ENCODE data around the gene EPHA1. TPM values are rescaled to one million over a fixed set of nuclear protein-coding genes. Genes with fewer than 3 reads are reported as not detected.
A peak's percentile ranks its signal among the peaks of the same experiment; 100 is the strongest.

Gene EPHA1
- total RNA-seq, 1 experiment from 2014 or later, result 1.2 TPM

- CTCF ChIA-PET, result no interaction called here
- POLR2A ChIA-PET (ENCODE audit: low non-redundant PET), result interaction anchor here (0.5 kb wide), 1 partner anchor 60 kb away, joined by 5 read pairs; no protein-coding TSS in a partner anchor
- peak; percentile 26 for DNase-seq (ENCODE audit: low spot score)
- no peak overlapping the region for H3K27ac ChIP-seq (ENCODE audit: low read depth, low read length, poor library complexity, severe bottlenecking)
- no peaks in the 10 kb centered on the region for H3K4me1 ChIP-seq (ENCODE audit: insufficient read depth, low read length, poor library complexity, severe bottlenecking)
- H3K36me3 ChIP-seq (ENCODE audit: insufficient read depth, low read length, poor library complexity, severe bottlenecking), result no peaks in the 10 kb centered on the region
- H3K27me3 ChIP-seq (replicated peaks; ENCODE audit: insufficient read depth, low read depth, low read length, poor library complexity), result peaks cover 25% of the 10 kb centered on the region
- no peak overlapping the region for H3K4me3 ChIP-seq (ENCODE audit: low read depth, low read length, poor library complexity, severe bottlenecking)
- BruUV-seq (replicated peaks), result no TSS peak
- H3K9me3 ChIP-seq (ENCODE audit: low read depth, low read length, poor library complexity, severe bottlenecking), result no peaks in the 10 kb centered on the region
- TF ChIP-seq EZH2 (IDR thresholded peaks at IDR 0.05; ENCODE audit: borderline replicate concordance, low read depth, low read length, poor library complexity, severe bottlenecking), result no peak
- peak; percentile 58 for TF ChIP-seq CTCF (conservative IDR thresholded peaks at IDR 0.05; ENCODE audit: low read depth, low read length)
- intact Hi-C loops (cut with micrococcal nuclease; ENCODE audit: unreplicated experiment), result no loop called here
These were observed 63.2 kb downstream of the EPHA1 start for GRCh38 chr7:143345428-143345900.

GRCh38 chr7:143343596-143343995 lies 65.1 kb downstream of the EPHA1 start:
- H3K4me1 ChIP-seq (ENCODE audit: insufficient read depth, low read length, poor library complexity, severe bottlenecking), result no peaks in the 10 kb centered on the region
- TF ChIP-seq EZH2 (IDR thresholded peaks at IDR 0.05; ENCODE audit: borderline replicate concordance, low read depth, low read length, poor library complexity, severe bottlenecking), result no peak
- TF ChIP-seq CTCF (conservative IDR thresholded peaks at IDR 0.05; ENCODE audit: low read depth, low read length), result no peak
- POLR2A ChIA-PET (ENCODE audit: low non-redundant PET), result no interaction called here
- H3K4me3 ChIP-seq (ENCODE audit: low read depth, low read length, poor library complexity, severe bottlenecking), result no peak overlapping the region
- no peaks in the 10 kb centered on the region for H3K36me3 ChIP-seq (ENCODE audit: insufficient read depth, low read length, poor library complexity, severe bottlenecking)
- no peak overlapping the region for H3K27ac ChIP-seq (ENCODE audit: low read depth, low read length, poor library complexity, severe bottlenecking)
- CTCF ChIA-PET, result no interaction called here
- H3K9me3 ChIP-seq (ENCODE audit: low read depth, low read length, poor library complexity, severe bottlenecking), result no peaks in the 10 kb centered on the region
- no TSS peak for BruUV-seq (replicated peaks)
- DNase-seq (ENCODE audit: low spot score), result no peak
- H3K27me3 ChIP-seq (replicated peaks; ENCODE audit: insufficient read depth, low read depth, low read length, poor library complexity), result peaks cover 30% of the 10 kb centered on the region
- intact Hi-C loops (cut with micrococcal nuclease; ENCODE audit: unreplicated experiment), result loop anchor here (2.0 kb wide), 1 partner anchor 23 kb away; no protein-coding TSS in a partner anchor

DNA sequence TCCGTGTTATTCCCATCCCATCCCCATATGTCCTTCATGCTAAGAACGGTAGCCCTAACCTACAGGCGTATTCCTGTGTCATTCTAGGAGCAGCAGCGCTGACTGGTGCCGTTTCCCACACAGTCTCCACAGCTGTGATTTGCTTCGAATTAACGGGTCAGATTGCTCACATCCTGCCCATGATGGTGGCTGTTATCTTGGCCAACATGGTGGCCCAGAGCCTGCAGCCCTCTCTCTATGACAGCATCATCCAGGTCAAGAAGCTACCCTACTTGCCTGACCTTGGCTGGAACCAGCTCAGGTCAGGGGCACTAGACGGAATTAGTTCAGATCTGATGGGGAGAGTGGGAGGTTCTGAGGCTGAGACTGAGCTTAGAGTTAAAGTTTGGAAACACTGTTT lies 66.8 kb downstream of the EPHA1 start:
- POLR2A ChIA-PET (ENCODE audit: low non-redundant PET), result no interaction called here
- Histone ChIP-seq H3K9me3 (ENCODE audit: low read depth, low read length, poor library complexity, severe bottlenecking) (no peaks in the 10 kb centered on the region), H3K27me3 (replicated peaks; ENCODE audit: insufficient read depth, low read depth, low read length, poor library complexity) (peaks cover 25% of the 10 kb centered on the region), H3K36me3 (ENCODE audit: insufficient read depth, low read length, poor library complexity, severe bottlenecking) (no peaks in the 10 kb centered on the region), H3K4me1 (ENCODE audit: insufficient read depth, low read length, poor library complexity, severe bottlenecking) (no peaks in the 10 kb centered on the region), H3K27ac (ENCODE audit: low read depth, low read length, poor library complexity, severe bottlenecking) (no peak overlapping the region), H3K4me3 (ENCODE audit: low read depth, low read length, poor library complexity, severe bottlenecking) (no peak overlapping the region)
- CTCF ChIA-PET, result no interaction called here
- intact Hi-C loops (cut with micrococcal nuclease; ENCODE audit: unreplicated experiment), result loop anchor here (2.0 kb wide), 1 partner anchor 21 kb away; no protein-coding TSS in a partner anchor
- no peak for DNase-seq (ENCODE audit: low spot score)
- TF ChIP-seq EZH2 (IDR thresholded peaks at IDR 0.05; ENCODE audit: borderline replicate concordance, low read depth, low read length, poor library complexity, severe bottlenecking), result no peak
- TF ChIP-seq CTCF (conservative IDR thresholded peaks at IDR 0.05; ENCODE audit: low read depth, low read length), result no peak
- BruUV-seq (replicated peaks), result no TSS peak

Small RNAs within 50 kb of the gene (microRNA-seq; reads per million reads assigned to microRNA genes)
- gene MIR6892, result 5.1 reads per million, percentile 17 among the genes with 10 or more reads in this experiment

Other genes starting within 250 kb of the EPHA1 start
- gene TAS2R39, start 225.4 kb downstream of the EPHA1 start, total RNA-seq (2021), result not detected in 2 replicates
- gene TAS2R40, start 186.8 kb downstream of the EPHA1 start, total RNA-seq (2021), result not detected in 2 replicates
- 43.1 and 50.8 TPM in 2 replicates for gene GSTK1, start 145.4 kb downstream of the EPHA1 start, total RNA-seq (2021)
- not detected in 2 replicates for gene TMEM139, start 123.9 kb downstream of the EPHA1 start, total RNA-seq (2021)
- 57.8 and 76.8 TPM in 2 replicates for gene CASP2, start 120.5 kb downstream of the EPHA1 start, total RNA-seq (2021)
- not detected in 2 replicates for gene CLCN1, start 92.7 kb downstream of the EPHA1 start, total RNA-seq (2021)
- 1.8 and 1.9 TPM in 2 replicates for gene FAM131B, start 46.1 kb downstream of the EPHA1 start, total RNA-seq (2021)
- 130 and 132 TPM in 2 replicates for gene ZYX, start 27.5 kb downstream of the EPHA1 start, total RNA-seq (2021)
- not detected in 2 replicates for gene TAS2R60, start 34.6 kb upstream of the EPHA1 start, total RNA-seq (2021)
- not detected in 2 replicates for gene TAS2R41, start 69.0 kb upstream of the EPHA1 start, total RNA-seq (2021)
- not detected in 2 replicates for gene CTAGE15, start 162.9 kb upstream of the EPHA1 start, total RNA-seq (2021)
- 0.09 TPM in 1 of 2 replicates, not detected in the other for gene TCAF2, start 212.1 kb upstream of the EPHA1 start, total RNA-seq (2021)

Data from A673 (cell line).